RWPE2 (cell line): ENCODE results near the gene PRKCE.

ENCODE experiments used
- ATAC-seq: fragments of 200-7000 bp; cut with Tn5 transposase; 3 replicates; pipeline ENCODE4 v1.9.1; 2021; ENCODE audit warnings: low read depth
- DNase-seq: peaks from one replicate; pipeline ENCODE4 v3.0.0-alpha.2; 2020; ENCODE audit warnings: low spot score
- H3K27ac ChIP-seq: fragments of 450-650 bp; 2 replicates; pipeline ENCODE4 v1.5.1; 2017; ENCODE audit warnings: mild to moderate bottlenecking; ENCODE audit not compliant: poor library complexity, severe bottlenecking
- H3K27me3 ChIP-seq: fragments of 250-450 bp; sonication (Bioruptor Pico); 2 replicates; pipeline ENCODE4 v1.5.1; 2021; ENCODE audit warnings: mild to moderate bottlenecking, moderate library complexity; ENCODE audit not compliant: insufficient read depth, poor library complexity, severe bottlenecking
- H3K36me3 ChIP-seq: fragments of 250-450 bp; sonication (Bioruptor Pico); 2 replicates; pipeline ENCODE4 v1.5.1; 2020; ENCODE audit warnings: low read depth, mild to moderate bottlenecking, moderate library complexity
- H3K4me1 ChIP-seq: fragments of 250-450 bp; sonication (Bioruptor Pico); 2 replicates; pipeline ENCODE4 v1.5.1; 2021; ENCODE audit warnings: mild to moderate bottlenecking, moderate library complexity; ENCODE audit not compliant: insufficient read depth, poor library complexity, severe bottlenecking
- H3K4me3 ChIP-seq: fragments of 250-450 bp; sonication (Bioruptor Pico); 2 replicates; pipeline ENCODE4 v1.5.1; 2021; ENCODE audit warnings: mild to moderate bottlenecking, moderate library complexity; ENCODE audit not compliant: severe bottlenecking
- H3K9me3 ChIP-seq: fragments of 250-450 bp; sonication (Bioruptor Pico); 2 replicates; pipeline ENCODE4 v1.5.1; 2021; ENCODE audit warnings: mild to moderate bottlenecking, moderate library complexity; ENCODE audit not compliant: severe bottlenecking
- CTCF ChIP-seq: fragments of 450-650 bp; IDR thresholded peaks from one replicate; pipeline ENCODE4 v1.5.1; 2017; ENCODE audit warnings: mild to moderate bottlenecking, moderate library complexity; ENCODE audit not compliant: poor library complexity, severe bottlenecking

The PRKCE gene

DNA sequence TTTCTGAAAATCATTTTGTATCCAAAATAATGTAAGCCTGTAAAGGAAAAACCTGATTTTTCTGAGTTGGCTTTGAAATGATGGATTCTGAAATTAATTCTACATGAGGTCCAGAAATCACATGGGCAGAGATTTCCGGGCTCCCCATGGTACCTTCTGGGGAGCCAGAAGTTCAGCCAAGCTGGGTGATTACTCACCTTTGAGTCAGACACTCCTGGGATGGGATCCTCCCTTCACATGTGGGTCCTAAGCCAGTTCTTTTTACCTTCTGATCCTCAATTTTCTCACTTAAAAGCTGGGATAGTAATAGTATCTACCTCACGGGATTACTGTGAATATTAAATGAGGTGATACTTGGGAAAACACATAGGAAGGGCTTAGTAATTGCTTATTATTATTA is 465.9 kb downstream of the PRKCE start:
- peak overlapping the region; percentile 44 for H3K27ac ChIP-seq
- H3K4me1 ChIP-seq = peaks cover 17% of the 10 kb centered on the region
- ATAC-seq (peak; percentile 98), DNase-seq (no peak)
- H3K9me3 ChIP-seq = no peaks in the 10 kb centered on the region
- no peak overlapping the region for H3K4me3 ChIP-seq
- no peak for TF ChIP-seq CTCF
- no peaks in the 10 kb centered on the region for H3K36me3 ChIP-seq
- no peaks in the 10 kb centered on the region for H3K27me3 ChIP-seq

DNA sequence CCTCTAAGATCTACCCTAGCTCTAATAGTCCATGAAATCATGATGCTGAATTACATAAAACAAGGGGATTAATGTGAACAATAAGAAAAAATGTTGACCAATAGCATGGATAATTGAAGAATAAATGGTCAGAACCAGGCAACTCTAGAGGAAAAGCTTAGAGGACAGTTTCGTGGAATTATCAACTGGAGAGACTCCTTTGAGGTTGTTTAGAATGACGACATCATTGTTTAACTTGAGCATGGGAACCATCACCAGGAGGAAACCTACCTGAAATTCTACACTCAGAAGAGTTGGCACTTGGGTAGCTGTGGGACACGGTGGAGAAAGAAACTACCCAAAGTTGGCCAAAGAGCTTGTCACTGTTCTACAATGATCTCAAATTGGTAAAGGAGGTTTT is 466.5 kb downstream of the PRKCE start:
- Histone ChIP-seq H3K36me3 (no peaks in the 10 kb centered on the region), H3K27ac (peak overlapping the region; percentile 44), H3K4me3 (no peak overlapping the region), H3K27me3 (no peaks in the 10 kb centered on the region), H3K4me1 (peaks cover 17% of the 10 kb centered on the region), H3K9me3 (no peaks in the 10 kb centered on the region)
- ATAC-seq (no peak), DNase-seq (no peak)
- TF ChIP-seq CTCF = no peak

DNA sequence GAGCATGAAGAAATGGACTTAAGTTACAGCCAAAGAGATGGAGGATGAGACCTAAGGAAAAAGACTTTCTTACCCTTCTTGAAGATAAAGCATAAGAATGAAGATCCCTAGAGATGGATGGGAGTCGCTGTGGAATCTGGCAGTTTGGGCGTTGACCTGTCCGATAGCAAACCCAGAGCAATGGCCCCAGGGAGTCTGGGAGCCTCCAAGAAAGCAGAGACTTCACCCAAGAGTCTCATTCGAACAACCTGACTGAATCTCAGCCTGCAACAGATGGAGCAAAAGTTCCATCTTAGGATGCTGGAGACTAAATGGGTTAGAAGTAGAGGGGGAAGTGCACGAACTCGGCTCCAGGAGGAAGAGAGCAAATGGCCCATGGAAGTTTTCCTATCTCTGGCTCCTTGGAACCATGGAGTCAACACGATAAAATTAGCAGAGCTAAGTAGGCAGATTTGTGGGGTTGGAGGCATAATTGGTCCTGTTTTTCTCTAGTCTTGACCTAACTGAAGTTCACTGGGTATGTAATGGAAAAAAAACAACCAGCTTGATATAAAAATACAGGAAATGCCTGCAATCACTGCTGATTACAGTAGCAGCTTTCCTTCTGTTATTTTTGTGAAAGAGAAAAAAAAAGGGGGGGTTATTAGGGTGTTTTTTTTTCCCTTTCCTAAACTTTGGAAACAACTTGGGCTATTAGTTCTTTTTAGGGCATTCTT is 467.3 kb downstream of the PRKCE start:
- ATAC-seq = no peak
- DNase-seq = no peak
- TF ChIP-seq CTCF = no peak
- no peaks in the 10 kb centered on the region for H3K9me3 ChIP-seq
- H3K27me3 ChIP-seq = no peaks in the 10 kb centered on the region
- no peak overlapping the region for H3K4me3 ChIP-seq
- peaks cover 17% of the 10 kb centered on the region for H3K4me1 ChIP-seq
- no peaks in the 10 kb centered on the region for H3K36me3 ChIP-seq
- no peak overlapping the region for H3K27ac ChIP-seq

DNA sequence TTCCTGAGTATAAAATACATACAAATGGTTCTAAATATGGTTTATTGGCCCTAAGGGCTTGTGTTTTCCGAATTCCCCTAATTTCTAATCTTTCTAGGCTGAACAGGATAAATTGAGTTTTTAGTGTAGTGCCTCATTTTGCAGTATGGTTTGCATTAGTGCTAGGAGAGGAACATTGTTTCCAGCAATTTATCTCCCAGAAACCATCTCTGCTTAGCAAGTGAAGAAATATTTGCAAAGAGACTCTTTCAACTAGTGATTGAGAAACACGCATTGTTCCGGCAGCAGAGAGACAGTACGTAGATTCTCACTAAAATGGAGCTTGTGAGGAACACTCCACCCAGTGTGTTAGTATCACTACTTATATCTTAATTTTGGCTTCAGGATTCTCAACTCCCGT is 468.0 kb downstream of the PRKCE start:
- TF ChIP-seq CTCF = no peak
- DNase-seq (no peak), ATAC-seq (no peak)
- Histone ChIP-seq H3K4me1 (peaks cover 17% of the 10 kb centered on the region), H3K9me3 (no peaks in the 10 kb centered on the region), H3K27ac (no peak overlapping the region), H3K27me3 (no peaks in the 10 kb centered on the region), H3K36me3 (no peaks in the 10 kb centered on the region), H3K4me3 (no peak overlapping the region)

- Histone ChIP-seq H3K36me3 (no peaks in the 10 kb centered on the region), H3K27me3 (no peaks in the 10 kb centered on the region), H3K27ac (no peak overlapping the region), H3K4me1 (peaks cover 17% of the 10 kb centered on the region), H3K9me3 (no peaks in the 10 kb centered on the region), H3K4me3 (no peak overlapping the region)
- ATAC-seq = no peak
- no peak for DNase-seq
- TF ChIP-seq CTCF = no peak
Observed at GRCh38 chr2:46120792-46121555, 469.5 kb downstream of the PRKCE start.
